ENCODE results near the gene SGCD. TPM values are rescaled to one million over a fixed set of nuclear protein-coding genes. Genes with fewer than 3 reads are reported as not detected.

SGCD gene
- total RNA-seq, 2 donors from 2014 or later, result not detected

- DNase-seq (no peak), ATAC-seq (no peak)
- Mint-ChIP-seq H3K4me1 (peaks cover 2% of the 10 kb centered on the region), H3K27ac (no peak overlapping the region), H3K36me3 (ENCODE audit: low read depth) (peaks cover 3% of the 10 kb centered on the region), H3K27me3 (peaks cover 19% of the 10 kb centered on the region), H3K4me3 (no peak overlapping the region)
- no peaks in the 10 kb centered on the region for H3K9me3 ChIP-seq (ENCODE audit: control insufficient read depth, low read length, poor library complexity, severe bottlenecking)
Observed at GRCh38 chr5:156331845-156332244, 4.9 kb downstream of the SGCD start.

- H3K9me3 ChIP-seq (ENCODE audit: control insufficient read depth, low read length, poor library complexity, severe bottlenecking), result no peaks in the 10 kb centered on the region
- Mint-ChIP-seq H3K36me3 (ENCODE audit: low read depth) (peaks cover 3% of the 10 kb centered on the region), H3K27me3 (peaks cover 15% of the 10 kb centered on the region), H3K4me1 (peaks cover 2% of the 10 kb centered on the region), H3K27ac (no peak overlapping the region), H3K4me3 (no peak overlapping the region)
- DNase-seq (no peak), ATAC-seq (no peak)
Observed at GRCh38 chr5:156332245-156332644, 5.3 kb downstream of the SGCD start.

GRCh38 chr5:156339139-156339841 lies 12.3 kb downstream of the SGCD start:
- Mint-ChIP-seq H3K4me3 (no peak overlapping the region), H3K4me1 (peaks cover 2% of the 10 kb centered on the region), H3K27ac (no peak overlapping the region)

GRCh38 chr5:156340893-156341292 lies 13.9 kb downstream of the SGCD start:
- Mint-ChIP-seq H3K27me3 (peaks cover 28% of the 10 kb centered on the region), H3K27ac (no peak overlapping the region), H3K4me1 (no peaks in the 10 kb centered on the region), H3K4me3 (no peak overlapping the region), H3K36me3 (ENCODE audit: low read depth) (peaks cover 3% of the 10 kb centered on the region)
- ATAC-seq (no peak), DNase-seq (no peak)
- no peaks in the 10 kb centered on the region for H3K9me3 ChIP-seq (ENCODE audit: control insufficient read depth, low read length, poor library complexity, severe bottlenecking)

More at GRCh38 chr5:156339139-156339841, 12.3 kb downstream of the SGCD start:
- no peaks in the 10 kb centered on the region for H3K9me3 ChIP-seq (ENCODE audit: control insufficient read depth, low read length, poor library complexity, severe bottlenecking)
- Mint-ChIP-seq H3K36me3 (ENCODE audit: low read depth) (peaks cover 3% of the 10 kb centered on the region), H3K27me3 (peaks cover 23% of the 10 kb centered on the region)
- ATAC-seq, result no peak
- DNase-seq, result no peak

GRCh38 chr5:156350256-156350655 lies 23.3 kb downstream of the SGCD start:
- no peak overlapping the region for H3K4me3 Mint-ChIP-seq
- no peak overlapping the region for H3K27ac Mint-ChIP-seq
- DNase-seq (no peak), ATAC-seq (no peak)
- no peaks in the 10 kb centered on the region for H3K36me3 Mint-ChIP-seq (ENCODE audit: low read depth)
- no peaks in the 10 kb centered on the region for H3K4me1 Mint-ChIP-seq
- H3K9me3 ChIP-seq (ENCODE audit: control insufficient read depth, low read length, poor library complexity, severe bottlenecking), result no peaks in the 10 kb centered on the region
- H3K27me3 Mint-ChIP-seq, result peaks cover 9% of the 10 kb centered on the region

GRCh38 chr5:156351423-156351822 lies 24.5 kb downstream of the SGCD start:
- Mint-ChIP-seq H3K27ac (no peak overlapping the region), H3K36me3 (ENCODE audit: low read depth) (no peaks in the 10 kb centered on the region), H3K4me3 (no peak overlapping the region), H3K27me3 (peaks cover 6% of the 10 kb centered on the region), H3K4me1 (no peaks in the 10 kb centered on the region)
- H3K9me3 ChIP-seq (ENCODE audit: control insufficient read depth, low read length, poor library complexity, severe bottlenecking), result no peaks in the 10 kb centered on the region
- no peak for DNase-seq
- no peak for ATAC-seq

- H3K9me3 ChIP-seq (ENCODE audit: control insufficient read depth, low read length, poor library complexity, severe bottlenecking), result no peaks in the 10 kb centered on the region
- Mint-ChIP-seq H3K36me3 (ENCODE audit: low read depth) (no peaks in the 10 kb centered on the region), H3K27me3 (peaks cover 6% of the 10 kb centered on the region), H3K27ac (no peak overlapping the region), H3K4me3 (no peak overlapping the region), H3K4me1 (no peaks in the 10 kb centered on the region)
- ATAC-seq (no peak), DNase-seq (no peak)
Observed at GRCh38 chr5:156354571-156354970, 27.6 kb downstream of the SGCD start.

- no peaks in the 10 kb centered on the region for H3K4me1 Mint-ChIP-seq
- peaks cover 6% of the 10 kb centered on the region for H3K27me3 Mint-ChIP-seq
- H3K36me3 Mint-ChIP-seq (ENCODE audit: low read depth), result no peaks in the 10 kb centered on the region
- no peaks in the 10 kb centered on the region for H3K9me3 ChIP-seq (ENCODE audit: control insufficient read depth, low read length, poor library complexity, severe bottlenecking)
- H3K4me3 Mint-ChIP-seq, result no peak overlapping the region
- ATAC-seq (no peak), DNase-seq (no peak)
- H3K27ac Mint-ChIP-seq, result no peak overlapping the region
Observed at GRCh38 chr5:156356238-156356637, 29.3 kb downstream of the SGCD start.

GRCh38 chr5:156359476-156359875 lies 32.5 kb downstream of the SGCD start:
- ATAC-seq (no peak), DNase-seq (no peak)
- H3K27me3 Mint-ChIP-seq, result no peaks in the 10 kb centered on the region
- no peaks in the 10 kb centered on the region for H3K9me3 ChIP-seq (ENCODE audit: control insufficient read depth, low read length, poor library complexity, severe bottlenecking)
- no peaks in the 10 kb centered on the region for H3K4me1 Mint-ChIP-seq
- H3K27ac Mint-ChIP-seq, result no peak overlapping the region
- H3K4me3 Mint-ChIP-seq, result no peak overlapping the region
- no peaks in the 10 kb centered on the region for H3K36me3 Mint-ChIP-seq (ENCODE audit: low read depth)

- Mint-ChIP-seq H3K27me3 (peaks cover 5% of the 10 kb centered on the region), H3K27ac (no peak overlapping the region), H3K36me3 (ENCODE audit: low read depth) (no peaks in the 10 kb centered on the region), H3K4me1 (no peaks in the 10 kb centered on the region), H3K4me3 (no peak overlapping the region)
- no peaks in the 10 kb centered on the region for H3K9me3 ChIP-seq (ENCODE audit: control insufficient read depth, low read length, poor library complexity, severe bottlenecking)
- DNase-seq (no peak), ATAC-seq (no peak)
Observed at GRCh38 chr5:156361436-156362109, 34.6 kb downstream of the SGCD start.

GRCh38 chr5:156363861-156364260 lies 36.9 kb downstream of the SGCD start:
- Mint-ChIP-seq H3K4me1 (no peaks in the 10 kb centered on the region), H3K27ac (no peak overlapping the region), H3K4me3 (no peak overlapping the region), H3K36me3 (ENCODE audit: low read depth) (no peaks in the 10 kb centered on the region), H3K27me3 (peaks cover 5% of the 10 kb centered on the region)
- H3K9me3 ChIP-seq (ENCODE audit: control insufficient read depth, low read length, poor library complexity, severe bottlenecking), result no peaks in the 10 kb centered on the region
- ATAC-seq (no peak), DNase-seq (no peak)

GRCh38 chr5:156366521-156366920 lies 39.6 kb downstream of the SGCD start:
- no peak for DNase-seq
- Mint-ChIP-seq H3K36me3 (ENCODE audit: low read depth) (no peaks in the 10 kb centered on the region), H3K27me3 (peaks cover 28% of the 10 kb centered on the region), H3K4me1 (no peaks in the 10 kb centered on the region), H3K4me3 (no peak overlapping the region), H3K27ac (no peak overlapping the region)
- H3K9me3 ChIP-seq (ENCODE audit: control insufficient read depth, low read length, poor library complexity, severe bottlenecking), result no peaks in the 10 kb centered on the region
- ATAC-seq, result no peak

- Mint-ChIP-seq H3K4me3 (no peak overlapping the region), H3K4me1 (no peaks in the 10 kb centered on the region), H3K27ac (no peak overlapping the region), H3K27me3 (peaks cover 28% of the 10 kb centered on the region), H3K36me3 (ENCODE audit: low read depth) (no peaks in the 10 kb centered on the region)
- H3K9me3 ChIP-seq (ENCODE audit: control insufficient read depth, low read length, poor library complexity, severe bottlenecking), result no peaks in the 10 kb centered on the region
- DNase-seq, result no peak
- ATAC-seq, result no peak
Observed at GRCh38 chr5:156367597-156367996, 40.6 kb downstream of the SGCD start.
